ENCODE results near the gene UBAC2.
"Not testable (repeated sequence)": the region's sequence is repeated elsewhere in the genome, so short reads cannot be mapped to it uniquely, and the experiment has no call there.

Gene UBAC2

DNA sequence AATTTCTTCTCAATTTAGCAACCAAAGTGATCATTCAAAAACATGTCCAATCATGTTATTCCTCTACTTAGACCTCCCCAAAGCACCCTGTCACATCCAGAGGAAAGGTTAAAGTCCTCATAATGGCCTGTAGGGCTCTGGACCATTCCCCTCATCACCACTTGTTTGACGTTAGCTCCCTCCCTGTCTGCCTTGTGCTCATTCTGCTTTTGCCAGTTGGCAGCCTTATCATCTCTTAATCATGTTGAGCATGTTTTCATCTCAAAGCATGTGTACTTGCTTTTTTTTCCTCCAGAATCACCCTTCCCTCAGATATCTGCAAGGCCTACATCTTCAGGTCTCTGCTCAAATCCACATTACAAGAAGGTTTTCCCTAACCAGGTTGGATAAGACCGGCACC lies 25.9 kb downstream of the UBAC2 start:
- DNase-seq (ENCODE audit: extremely low spot score) = no peak
- ChIA-PET CTCF (no interaction called here), POLR2A (no interaction called here)
- no peak for TF ChIP-seq ARNT (IDR thresholded peaks at IDR 0.05)
- no peak for TF ChIP-seq HDGF (IDR thresholded peaks at IDR 0.05; ENCODE audit: borderline replicate concordance)
- TF ChIP-seq BHLHE40 (IDR thresholded peaks at IDR 0.05; ENCODE audit: borderline replicate concordance) = no peak
- no peak for TF ChIP-seq L3MBTL2 (conservative IDR thresholded peaks at IDR 0.05)
- TF ChIP-seq NFRKB (IDR thresholded peaks at IDR 0.05) = no peak
- no peak for TF ChIP-seq SP1 (IDR thresholded peaks at IDR 0.05)
- TF ChIP-seq ZNF384 (IDR thresholded peaks at IDR 0.05) = no peak
- no peak for TF ChIP-seq LEF1 (IDR thresholded peaks at IDR 0.05; ENCODE audit: borderline replicate concordance)
- TF ChIP-seq FOXK2 (IDR thresholded peaks at IDR 0.05) = no peak
- TF ChIP-seq FOXA1 (IDR thresholded peaks at IDR 0.05) = no peak

DNA sequence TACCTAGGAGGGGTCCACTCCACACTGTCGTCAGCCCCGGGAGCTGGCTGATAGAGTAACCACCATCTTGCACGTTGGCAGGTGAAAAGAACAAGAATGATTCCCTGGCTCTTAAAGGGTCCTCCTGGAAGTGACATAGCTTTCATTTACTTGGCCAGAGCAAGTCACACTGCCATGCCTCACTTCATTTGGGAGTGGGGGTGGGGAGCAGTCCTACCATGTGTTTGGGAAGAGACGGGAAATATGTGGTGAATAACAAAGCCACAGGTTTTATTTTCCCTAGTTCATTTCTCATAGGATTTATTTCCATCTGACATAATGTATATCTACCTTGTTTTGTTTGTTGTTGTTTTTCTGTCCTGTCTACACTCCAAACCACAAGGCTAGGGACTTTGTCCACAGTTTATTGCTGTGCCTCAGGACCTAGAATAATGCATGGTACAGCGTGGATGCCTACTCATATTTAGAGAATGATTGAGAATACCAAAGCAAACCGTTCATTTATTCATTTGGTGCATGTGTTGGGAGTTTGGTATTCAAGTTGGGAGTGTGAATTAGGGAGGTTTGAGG lies 26.8 kb downstream of the UBAC2 start:
- CTCF ChIA-PET = no interaction called here

DNA sequence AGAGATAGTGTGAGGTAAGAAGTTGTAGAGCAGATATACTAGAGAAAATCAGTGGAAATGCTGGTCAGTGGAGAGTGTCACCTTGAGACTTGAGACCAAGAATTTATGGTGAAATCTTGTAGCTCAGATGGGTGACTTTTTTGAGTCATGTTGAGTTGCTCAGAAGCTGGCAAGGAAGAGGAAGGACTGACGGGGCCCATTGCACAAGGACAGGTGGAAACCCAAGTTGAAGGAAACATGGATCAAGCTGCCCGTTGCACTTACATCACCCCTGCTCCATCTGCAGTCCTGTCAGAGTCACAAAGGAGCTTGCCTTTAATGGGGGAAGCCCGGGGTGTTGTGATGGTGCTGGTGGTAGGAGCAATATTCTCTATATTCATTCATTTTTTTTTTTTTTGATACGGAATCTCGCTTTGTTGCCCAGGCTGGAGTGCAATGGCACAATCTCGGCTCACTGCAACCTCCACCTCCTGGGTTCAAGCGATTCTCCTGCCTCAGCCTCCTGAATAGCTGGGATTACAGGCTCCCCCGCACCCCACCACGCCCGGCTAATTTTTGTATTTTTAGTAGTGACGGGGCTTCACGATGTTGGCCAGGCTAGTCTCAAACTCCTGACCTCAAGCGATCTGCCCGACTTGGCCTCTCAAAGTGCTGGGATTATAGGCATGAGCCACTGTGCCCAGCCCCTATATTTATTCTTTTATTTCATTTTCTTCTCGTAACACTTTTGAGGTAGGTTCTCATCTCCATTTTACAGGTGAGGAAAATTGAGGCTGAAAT lies 27.4 kb downstream of the UBAC2 start:
- CTCF ChIA-PET = no interaction called here
- TF ChIP-seq ZNF384 (IDR thresholded peaks at IDR 0.05) = no peak
- TF ChIP-seq FOXA1 (IDR thresholded peaks at IDR 0.05) = no peak
- no peak for TF ChIP-seq FOXK2 (IDR thresholded peaks at IDR 0.05)
- no peak for TF ChIP-seq FOXM1 (IDR thresholded peaks at IDR 0.05; ENCODE audit: borderline replicate concordance)
- no peak for TF ChIP-seq ARNT (IDR thresholded peaks at IDR 0.05)
- TF ChIP-seq TARDBP (IDR thresholded peaks at IDR 0.05) = no peak
- TF ChIP-seq L3MBTL2 (conservative IDR thresholded peaks at IDR 0.05) = no peak
- TF ChIP-seq BHLHE40 (IDR thresholded peaks at IDR 0.05; ENCODE audit: borderline replicate concordance) = no peak
- TF ChIP-seq, protein P1, sequence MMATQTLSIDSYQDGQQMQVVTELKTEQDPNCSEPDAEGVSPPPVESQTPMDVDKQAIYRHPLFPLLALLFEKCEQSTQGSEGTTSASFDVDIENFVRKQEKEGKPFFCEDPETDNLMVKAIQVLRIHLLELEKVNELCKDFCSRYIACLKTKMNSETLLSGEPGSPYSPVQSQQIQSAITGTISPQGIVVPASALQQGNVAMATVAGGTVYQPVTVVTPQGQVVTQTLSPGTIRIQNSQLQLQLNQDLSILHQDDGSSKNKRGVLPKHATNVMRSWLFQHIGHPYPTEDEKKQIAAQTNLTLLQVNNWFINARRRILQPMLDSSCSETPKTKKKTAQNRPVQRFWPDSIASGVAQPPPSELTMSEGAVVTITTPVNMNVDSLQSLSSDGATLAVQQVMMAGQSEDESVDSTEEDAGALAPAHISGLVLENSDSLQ (IDR thresholded peaks at IDR 0.05) = no peak
- no peak for DNase-seq (ENCODE audit: extremely low spot score)
- POLR2A ChIA-PET = interaction anchor here (0.6 to 1.7 kb wide), 2 partner anchors 19 to 28 kb away, joined by 3 to 9 read pairs; partner anchors contain the start of gene UBAC2

More for the DNA sequence above, 26.8 kb downstream of the UBAC2 start:
- DNase-seq (ENCODE audit: extremely low spot score) = no peak
- POLR2A ChIA-PET = interaction anchor here (0.6 to 1.7 kb wide), 2 partner anchors 20 to 27 kb away, joined by 3 to 9 read pairs; partner anchors contain the start of gene UBAC2
- TF ChIP-seq ZNF384 (IDR thresholded peaks at IDR 0.05) = no peak
- TF ChIP-seq ELF4 (IDR thresholded peaks at IDR 0.05) = no peak
- TF ChIP-seq SUZ12 (IDR thresholded peaks at IDR 0.05) = no peak
- no peak for TF ChIP-seq L3MBTL2 (conservative IDR thresholded peaks at IDR 0.05)
- TF ChIP-seq, protein P1 (IDR thresholded peaks at IDR 0.05) = no peak
- TF ChIP-seq BHLHE40 (IDR thresholded peaks at IDR 0.05; ENCODE audit: borderline replicate concordance) = no peak
- no peak for TF ChIP-seq FOXA1 (IDR thresholded peaks at IDR 0.05)
- TF ChIP-seq TARDBP (IDR thresholded peaks at IDR 0.05) = no peak
- TF ChIP-seq HDGF (IDR thresholded peaks at IDR 0.05; ENCODE audit: borderline replicate concordance) = no peak
- no peak for TF ChIP-seq LEF1 (IDR thresholded peaks at IDR 0.05; ENCODE audit: borderline replicate concordance)
- TF ChIP-seq FOXM1 (IDR thresholded peaks at IDR 0.05; ENCODE audit: borderline replicate concordance) = no peak
- no peak for TF ChIP-seq NFRKB (IDR thresholded peaks at IDR 0.05)
- TF ChIP-seq FOXK2 (IDR thresholded peaks at IDR 0.05) = no peak
- TF ChIP-seq ARNT (IDR thresholded peaks at IDR 0.05) = no peak
- no peak for TF ChIP-seq SP1 (IDR thresholded peaks at IDR 0.05)
- no peak for TF ChIP-seq CTBP1 (IDR thresholded peaks at IDR 0.05; ENCODE audit: borderline replicate concordance)

DNA sequence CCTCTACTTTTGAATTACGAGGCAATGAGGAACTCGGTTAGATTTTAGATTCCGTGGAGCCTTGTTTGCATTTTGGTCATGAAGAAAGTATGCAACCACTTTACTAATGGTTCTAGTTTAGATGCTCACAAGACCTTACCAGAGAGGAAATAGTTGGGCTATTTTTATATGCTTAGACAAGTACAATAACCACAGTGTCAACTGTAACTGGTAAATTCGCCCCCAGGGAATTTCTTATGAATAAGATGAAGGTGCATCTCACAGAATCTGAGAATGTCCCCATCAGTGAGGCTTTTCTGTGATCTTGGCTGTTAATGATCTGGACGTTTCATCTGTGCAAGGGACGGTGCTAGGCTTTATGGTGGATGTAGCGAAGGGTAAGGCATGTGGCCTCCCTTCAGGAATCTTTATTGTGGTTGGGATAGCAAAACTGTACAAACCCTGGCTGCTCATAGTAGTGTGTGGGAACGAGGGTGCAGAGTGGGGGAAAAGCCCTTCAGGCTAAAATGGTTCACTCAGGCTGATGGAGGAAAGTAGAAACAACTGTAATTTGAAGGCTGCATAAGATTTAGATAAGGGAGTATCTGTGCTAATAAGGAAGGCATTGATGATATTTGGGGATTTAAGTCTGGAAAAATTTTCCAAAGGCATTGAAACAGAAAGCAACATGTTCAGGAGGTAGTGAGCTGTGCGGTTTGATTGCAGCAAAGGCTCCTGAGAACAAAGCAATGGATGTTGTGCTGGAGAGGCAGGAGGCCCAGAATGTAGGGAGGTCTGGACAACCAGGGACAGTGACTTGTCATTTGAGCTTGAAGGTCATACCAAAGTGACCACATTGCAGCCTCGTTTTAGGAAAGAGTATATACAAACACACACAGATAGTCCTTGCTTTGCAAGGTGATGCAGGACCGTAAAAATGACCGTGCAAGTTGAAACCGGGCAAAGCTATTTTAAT lies 28.4 kb downstream of the UBAC2 start:
- ChIA-PET POLR2A (no interaction called here), CTCF (no interaction called here)
- DNase-seq (ENCODE audit: extremely low spot score) = no peak
- no peak for TF ChIP-seq SP1 (IDR thresholded peaks at IDR 0.05)
- TF ChIP-seq TARDBP (IDR thresholded peaks at IDR 0.05) = no peak
- TF ChIP-seq ARNT (IDR thresholded peaks at IDR 0.05) = no peak
- TF ChIP-seq ZNF384 (IDR thresholded peaks at IDR 0.05) = no peak
- no peak for TF ChIP-seq ELF4 (IDR thresholded peaks at IDR 0.05)
- no peak for TF ChIP-seq FOXK2 (IDR thresholded peaks at IDR 0.05)
- TF ChIP-seq, protein P1 (IDR thresholded peaks at IDR 0.05) = no peak
- no peak for TF ChIP-seq NFRKB (IDR thresholded peaks at IDR 0.05)
- no peak for TF ChIP-seq FOXM1 (IDR thresholded peaks at IDR 0.05; ENCODE audit: borderline replicate concordance)
- TF ChIP-seq FOXA1 (IDR thresholded peaks at IDR 0.05) = no peak
- TF ChIP-seq BHLHE40 (IDR thresholded peaks at IDR 0.05; ENCODE audit: borderline replicate concordance) = no peak
- no peak for TF ChIP-seq LEF1 (IDR thresholded peaks at IDR 0.05; ENCODE audit: borderline replicate concordance)
- TF ChIP-seq L3MBTL2 (conservative IDR thresholded peaks at IDR 0.05) = no peak
- no peak for TF ChIP-seq CTBP1 (IDR thresholded peaks at IDR 0.05; ENCODE audit: borderline replicate concordance)
- no peak for TF ChIP-seq HDGF (IDR thresholded peaks at IDR 0.05; ENCODE audit: borderline replicate concordance)
- TF ChIP-seq SUZ12 (IDR thresholded peaks at IDR 0.05) = no peak

DNA sequence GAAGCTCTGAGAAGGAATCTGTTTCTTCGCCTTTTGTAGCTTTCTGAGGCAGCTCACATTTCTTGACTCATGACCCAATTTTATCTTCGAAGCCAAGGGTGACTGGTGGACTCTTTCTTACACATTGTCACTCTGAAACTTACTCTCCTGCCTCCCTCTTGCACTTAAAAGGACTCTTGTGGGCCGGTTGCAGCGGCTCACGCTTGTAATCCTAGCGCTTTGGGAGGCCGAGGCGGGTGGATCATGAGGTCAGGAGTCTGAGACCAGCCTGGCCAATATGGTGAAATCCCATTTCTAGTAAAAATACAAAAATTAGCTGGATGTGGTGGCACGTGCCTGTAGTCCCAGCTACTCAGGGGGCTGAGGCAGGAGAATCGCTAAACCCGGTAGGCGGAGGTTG lies 29.9 kb downstream of the UBAC2 start:
- DNase-seq (ENCODE audit: extremely low spot score); CTCF ChIA-PET: not testable (repeated sequence)
- POLR2A ChIA-PET = interaction anchor here (0.6 kb wide), 1 partner anchor 50 kb away, joined by 4 read pairs; no protein-coding TSS in a partner anchor
